Measurements from ENCODE around the gene HSF5.
"Not testable (repeated sequence)": the region's sequence is repeated elsewhere in the genome, so short reads cannot be mapped to it uniquely, and the experiment has no call there.

Gene HSF5

DNA sequence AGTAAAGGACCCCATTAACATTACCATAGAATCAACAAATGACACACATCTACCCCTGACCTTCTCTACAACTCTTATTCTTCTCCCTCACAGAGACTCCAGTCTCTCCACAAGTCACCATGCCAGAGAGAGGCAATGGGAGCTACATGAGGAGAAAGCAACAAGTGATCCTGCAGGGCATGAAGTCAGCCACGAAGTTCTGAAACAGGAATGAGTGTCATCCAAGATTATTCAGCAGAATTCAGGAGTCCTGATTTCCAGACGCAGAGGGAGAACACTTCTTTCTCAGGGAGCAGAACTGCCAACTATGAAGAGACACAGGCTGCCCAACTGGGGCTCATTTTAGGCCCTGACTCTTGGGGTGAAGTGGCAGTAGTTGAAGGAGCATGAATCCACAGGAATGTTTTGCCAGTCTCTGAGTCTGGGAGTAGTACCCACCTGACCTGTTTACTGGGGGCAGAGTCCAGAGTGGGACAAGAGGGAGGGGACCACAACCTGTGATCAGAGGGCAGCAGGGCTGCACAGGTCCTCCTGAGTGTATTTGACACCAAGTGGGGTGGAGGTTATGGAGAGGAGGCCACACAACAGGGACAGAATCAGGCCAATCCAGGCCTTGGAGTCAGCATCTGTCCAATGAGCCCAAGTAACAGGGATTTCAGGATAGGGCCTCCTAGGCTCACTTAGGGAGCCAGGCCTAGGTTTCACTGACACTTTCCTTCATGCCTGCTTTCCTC lies 28.6 kb upstream of the HSF5 start:
- no peak for DNase-seq

DNA sequence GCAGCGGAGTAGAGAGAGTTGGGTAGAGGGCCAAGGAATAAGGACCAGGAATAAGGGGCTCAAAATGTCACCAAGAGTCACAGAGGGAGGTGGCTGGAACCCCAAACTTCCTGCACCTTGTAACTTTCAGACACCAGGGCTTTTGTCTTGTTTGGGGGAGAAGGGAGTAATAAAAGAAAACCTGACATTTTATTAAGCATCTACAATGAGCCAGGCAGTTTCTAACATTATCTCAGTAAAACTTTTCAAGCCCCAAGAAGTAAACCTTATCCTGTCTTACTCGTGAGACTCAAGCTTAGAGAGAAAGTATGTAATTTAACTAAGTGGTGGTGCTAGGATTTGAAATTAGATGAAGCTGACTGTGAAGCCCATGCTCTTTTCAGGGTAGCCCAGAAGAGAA lies 27.1 kb upstream of the HSF5 start:
- no peak for DNase-seq

DNA sequence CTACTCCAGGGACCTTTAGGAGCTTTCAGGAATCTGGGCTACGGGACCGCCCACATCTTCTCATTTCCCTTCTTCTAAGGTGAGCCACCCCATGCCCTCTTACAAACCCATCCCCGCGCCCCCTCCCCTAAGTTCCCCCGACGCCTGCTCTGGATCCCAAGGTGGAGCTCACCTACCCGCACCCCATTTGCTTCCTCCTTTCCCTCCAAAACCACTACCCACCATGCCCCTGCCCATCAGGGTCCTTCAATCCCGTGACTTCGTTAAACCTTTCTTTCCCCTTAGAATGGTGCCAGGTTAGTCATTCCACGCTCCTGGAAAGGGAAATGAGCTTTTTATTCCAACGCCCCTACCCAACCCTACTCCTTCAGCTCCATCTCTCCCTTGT lies 26.6 kb upstream of the HSF5 start:
- no peak for DNase-seq

DNA sequence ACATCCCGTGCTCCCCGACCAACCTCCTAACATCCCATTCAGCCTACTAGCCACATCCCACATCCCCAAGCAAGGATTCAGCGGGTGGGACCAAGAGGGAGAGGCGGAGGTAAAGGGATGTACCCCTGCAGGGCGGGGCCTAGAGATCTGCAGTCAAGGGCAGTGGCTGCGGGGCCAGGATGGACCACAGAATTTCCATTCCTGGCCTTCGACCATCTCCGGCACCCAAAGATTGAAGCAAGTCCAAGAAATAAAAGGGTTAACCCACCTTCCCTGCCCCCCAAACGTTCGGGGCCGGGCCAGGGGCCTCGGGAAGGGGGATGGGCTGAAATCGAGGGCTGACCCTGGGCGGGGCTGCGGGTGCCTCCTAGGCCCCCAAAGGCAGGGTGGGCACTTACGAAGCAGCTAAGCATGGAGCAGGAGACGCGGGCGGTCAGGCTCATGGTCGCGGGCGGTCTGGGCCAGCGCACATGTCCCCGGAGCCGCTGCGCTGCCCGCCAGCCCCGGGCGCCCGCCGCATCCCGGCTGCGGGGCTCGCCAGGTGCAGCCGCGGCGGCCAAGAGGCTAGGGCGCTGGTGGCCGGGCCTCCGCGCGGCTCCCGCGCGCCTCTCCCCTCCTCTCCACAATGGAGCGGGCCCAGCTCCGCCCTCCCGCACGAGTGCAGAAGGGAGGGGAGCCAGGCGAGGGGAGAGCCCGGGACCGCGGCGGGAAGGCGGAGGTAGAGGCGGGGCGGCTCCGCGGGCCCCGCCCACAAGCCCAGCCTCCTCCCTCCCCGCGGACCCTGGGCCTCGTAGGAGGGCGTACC lies 26.0 kb upstream of the HSF5 start, which contains the start of gene MTMR4:
Gene MTMR4 (minus strand): TSS at position 674 of the 805 bp plus-strand sequence. CDS start 231 bp downstream, at position 443.
- peak; percentile 84 for DNase-seq

DNA sequence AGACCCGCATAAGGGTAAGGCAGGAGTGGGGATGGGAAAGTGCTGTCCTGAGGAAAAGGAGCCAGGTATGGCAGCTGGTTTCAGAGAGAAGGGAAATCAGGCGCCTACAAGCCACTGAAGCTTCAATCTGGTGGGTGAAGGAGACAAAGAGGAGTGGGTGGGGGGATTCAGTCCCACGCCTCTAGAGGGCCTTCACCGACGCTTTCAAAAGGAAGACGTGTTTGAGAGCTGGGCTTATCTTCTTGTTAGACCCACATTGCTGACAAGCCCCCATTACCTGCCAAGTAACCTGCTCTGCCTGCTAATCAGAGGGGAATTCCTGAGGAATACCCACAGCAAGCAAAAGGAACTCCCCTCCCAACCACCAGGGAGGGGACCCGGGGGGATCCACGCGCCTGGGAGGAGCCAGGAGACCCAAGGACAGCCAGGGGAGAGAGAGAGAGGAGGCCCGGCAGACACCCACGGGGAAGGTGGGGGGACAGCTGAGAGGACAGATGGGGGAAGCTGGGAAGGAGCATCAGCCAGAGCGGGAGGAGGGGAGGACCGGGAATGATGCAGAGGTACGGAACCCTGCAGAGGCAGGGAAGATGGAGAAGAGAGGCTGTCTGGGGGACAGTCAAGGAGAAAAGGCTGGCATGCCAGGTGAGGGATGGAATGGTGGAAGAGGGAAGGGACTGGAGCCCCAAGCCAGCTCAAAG lies 25.2 kb upstream of the HSF5 start:
- DNase-seq, result peak; percentile 22

DNA sequence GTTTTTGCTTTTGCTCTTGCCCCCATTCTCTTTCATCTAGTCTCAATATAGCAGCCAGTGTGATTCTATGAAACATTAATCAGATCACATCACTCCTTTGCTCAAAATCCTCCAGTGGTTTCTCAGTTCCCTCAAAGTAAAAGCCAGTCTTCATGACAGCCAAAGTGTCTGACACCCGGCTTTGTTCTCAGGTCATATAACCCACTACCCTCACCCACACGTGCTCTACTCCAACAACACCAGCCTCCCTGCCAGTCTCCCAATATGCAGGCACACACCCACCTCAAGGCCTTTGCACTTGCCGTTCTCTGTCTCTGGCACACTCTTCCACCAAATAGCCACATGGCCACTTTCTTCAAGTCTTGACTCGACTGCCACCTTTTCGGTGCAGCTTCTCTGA lies 21.9 kb upstream of the HSF5 start:
- DNase-seq, result no peak

DNA sequence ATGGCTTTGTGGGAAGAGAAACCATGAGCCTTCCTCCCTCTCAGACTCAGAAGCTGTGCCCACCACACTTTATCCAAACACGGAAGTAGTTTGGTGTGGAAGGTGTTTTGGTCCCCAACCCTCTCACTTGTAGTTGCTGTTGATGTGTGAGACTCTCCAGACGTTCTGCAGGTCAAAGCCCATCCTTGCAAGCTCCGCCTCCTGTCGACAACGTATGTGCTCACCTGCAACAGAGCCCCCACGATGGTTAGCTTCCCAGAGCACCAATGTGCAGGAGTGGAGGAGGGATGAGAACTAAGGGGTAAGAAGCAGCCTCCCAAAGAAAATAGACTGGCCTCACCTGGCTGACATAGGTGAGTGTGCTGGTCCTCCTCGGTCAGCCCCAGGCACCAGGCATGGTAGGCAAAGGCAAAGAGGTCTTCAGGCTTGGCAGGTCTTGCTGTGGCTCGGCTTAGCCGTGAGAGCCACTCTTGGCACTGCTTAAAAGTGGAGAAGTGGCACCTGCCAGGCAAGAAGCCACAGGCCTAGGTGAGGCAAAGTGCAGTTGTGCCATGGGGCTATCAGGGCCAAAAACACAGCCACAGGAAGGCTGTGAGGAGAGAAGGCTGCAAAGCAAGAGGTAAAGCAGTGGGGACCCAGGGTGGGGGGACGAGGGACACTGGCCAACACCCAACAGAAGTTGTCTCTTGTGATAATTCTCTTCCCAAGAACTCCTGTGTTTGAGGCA lies 20.3 kb upstream of the HSF5 start:
- DNase-seq, result no peak

DNA sequence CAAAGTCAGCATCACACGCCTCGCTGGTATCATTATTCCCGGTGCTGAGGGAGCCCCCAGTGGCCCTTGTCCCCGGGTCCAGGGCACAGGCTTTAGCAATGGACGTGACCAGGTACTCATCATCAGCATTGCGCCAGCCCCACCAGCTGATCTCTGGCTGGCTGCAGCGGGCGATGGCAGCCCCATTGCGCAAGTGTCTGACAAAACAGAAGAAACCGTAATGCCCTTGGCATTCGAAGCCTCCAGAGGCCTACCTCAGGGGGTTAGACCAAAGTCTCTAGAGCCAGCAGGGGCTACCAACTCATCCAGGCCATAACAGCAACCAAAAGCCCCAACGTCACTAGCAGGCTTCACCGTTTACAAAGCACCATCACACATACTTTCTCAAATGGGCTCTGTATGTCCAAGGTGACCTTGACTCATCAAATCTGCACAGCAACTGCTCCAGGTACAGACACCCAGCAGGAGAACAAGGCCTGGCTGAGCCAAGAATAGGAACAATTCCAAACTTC lies 19.0 kb upstream of the HSF5 start:
- no peak for DNase-seq

DNA sequence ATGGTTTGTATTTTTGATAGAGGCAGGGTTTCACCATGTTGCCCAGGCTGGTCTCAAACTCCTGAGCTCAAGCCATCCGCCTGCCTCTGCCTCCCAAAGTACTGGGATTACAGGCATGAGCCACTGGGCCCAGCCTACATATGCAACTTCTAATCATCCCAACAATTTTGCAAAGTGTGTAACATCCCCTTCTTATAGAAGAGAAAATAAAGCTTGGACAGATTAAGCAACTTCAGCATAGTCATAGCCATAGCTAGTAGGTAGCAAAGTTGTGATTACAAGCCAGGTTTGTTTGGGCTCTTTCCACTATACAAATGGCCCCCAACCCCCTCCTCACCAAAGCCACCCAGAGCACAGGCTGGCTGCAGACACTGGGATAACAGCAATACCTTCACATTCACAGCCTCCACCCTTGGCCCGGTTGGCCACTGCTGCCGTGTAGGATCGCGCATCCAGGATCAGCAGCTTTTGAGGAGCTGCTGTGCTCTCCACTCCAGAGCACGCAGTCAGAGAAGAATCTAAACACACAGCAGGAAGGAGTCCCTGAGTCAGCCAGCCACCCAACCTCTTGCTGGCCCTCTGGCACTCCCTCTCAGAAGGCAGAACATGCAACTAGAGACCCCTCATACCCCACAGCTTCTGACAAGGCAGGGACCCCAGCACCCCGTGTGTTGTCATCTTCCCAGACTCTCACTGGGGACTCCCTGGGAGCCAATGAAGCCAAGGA lies 18.3 kb upstream of the HSF5 start:
- no peak for DNase-seq

DNA sequence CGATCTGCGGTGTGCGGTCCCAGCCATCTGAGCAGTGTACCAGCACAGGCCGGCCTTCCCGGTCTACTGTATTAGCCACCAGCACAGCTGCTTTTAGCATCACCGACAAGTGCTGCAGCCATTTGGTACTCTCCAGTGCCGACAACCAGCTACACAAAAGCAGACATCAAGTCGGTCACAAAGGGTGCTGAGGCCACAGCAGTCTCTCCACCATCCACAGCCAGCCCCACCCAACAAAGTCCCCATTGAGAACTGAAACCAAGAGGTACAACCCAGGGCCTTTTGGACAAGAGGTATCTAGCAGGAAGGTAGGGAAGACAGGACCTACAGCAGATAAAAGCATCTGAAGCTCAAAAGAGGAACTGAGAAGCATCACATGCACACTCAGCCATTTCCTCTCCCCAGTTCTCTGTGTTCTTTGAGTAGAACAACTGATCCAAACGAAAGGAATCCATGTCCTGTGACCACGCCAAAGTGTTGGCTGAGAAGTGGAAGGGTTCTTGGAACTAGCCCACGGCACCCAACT lies 16.7 kb upstream of the HSF5 start:
- DNase-seq, result no peak

DNA sequence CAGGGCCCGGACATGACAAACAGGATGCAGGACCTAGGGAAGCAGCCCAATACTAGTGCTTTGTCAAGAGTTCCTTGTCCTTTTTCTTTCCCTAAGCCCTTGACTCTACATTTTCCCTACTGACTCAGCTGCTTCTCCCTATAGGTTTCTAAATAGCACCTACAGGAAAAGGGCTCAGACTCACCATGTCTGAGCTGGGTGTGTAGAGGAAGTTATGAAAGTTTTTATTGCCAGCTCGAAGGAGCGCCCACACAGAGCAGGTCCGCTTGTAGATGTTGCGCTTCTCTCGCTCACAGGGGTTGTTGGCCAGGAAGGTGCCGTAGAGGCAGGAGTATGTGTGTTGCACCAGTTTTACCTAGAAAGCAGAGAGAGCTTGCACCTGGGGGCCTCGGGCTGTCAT lies 15.7 kb upstream of the HSF5 start:
- no peak for DNase-seq

DNA sequence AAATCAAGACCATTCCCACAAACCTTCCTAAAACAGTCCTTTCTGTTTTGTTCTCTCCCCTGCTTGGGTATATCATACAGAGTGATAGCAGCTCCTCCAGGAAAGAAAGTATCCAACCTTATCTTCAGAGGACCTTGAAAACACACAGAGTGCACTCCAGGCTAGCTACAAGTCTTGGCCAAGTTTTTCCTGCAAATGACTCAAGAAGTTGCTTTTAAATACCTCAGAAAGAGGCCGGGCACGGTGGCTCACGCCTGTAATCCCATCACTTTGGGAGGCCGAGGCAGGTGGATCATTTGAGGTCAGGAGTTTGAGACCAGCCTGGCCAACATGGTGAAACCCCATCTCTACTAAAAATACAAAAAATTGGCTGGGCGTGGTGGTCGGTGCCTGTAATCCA lies 14.9 kb upstream of the HSF5 start:
- not testable (repeated sequence) for DNase-seq

DNA sequence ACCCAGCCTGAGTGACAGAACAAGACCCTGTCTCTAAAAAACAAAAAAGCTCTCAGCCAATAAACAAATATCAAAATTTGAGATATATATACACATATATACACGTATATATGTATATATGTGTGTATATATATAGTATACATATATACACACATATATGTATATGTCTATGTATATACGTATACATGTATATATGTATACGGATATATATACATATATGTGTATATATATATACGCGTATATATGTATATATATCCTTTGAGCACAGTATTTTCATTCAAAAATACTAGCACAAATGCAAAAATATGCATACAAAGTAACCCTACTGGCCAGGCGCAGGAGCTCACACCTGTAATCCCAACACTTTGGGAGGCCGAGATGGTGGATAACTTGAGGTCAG lies 13.2 kb upstream of the HSF5 start:
- DNase-seq, result no peak

DNA sequence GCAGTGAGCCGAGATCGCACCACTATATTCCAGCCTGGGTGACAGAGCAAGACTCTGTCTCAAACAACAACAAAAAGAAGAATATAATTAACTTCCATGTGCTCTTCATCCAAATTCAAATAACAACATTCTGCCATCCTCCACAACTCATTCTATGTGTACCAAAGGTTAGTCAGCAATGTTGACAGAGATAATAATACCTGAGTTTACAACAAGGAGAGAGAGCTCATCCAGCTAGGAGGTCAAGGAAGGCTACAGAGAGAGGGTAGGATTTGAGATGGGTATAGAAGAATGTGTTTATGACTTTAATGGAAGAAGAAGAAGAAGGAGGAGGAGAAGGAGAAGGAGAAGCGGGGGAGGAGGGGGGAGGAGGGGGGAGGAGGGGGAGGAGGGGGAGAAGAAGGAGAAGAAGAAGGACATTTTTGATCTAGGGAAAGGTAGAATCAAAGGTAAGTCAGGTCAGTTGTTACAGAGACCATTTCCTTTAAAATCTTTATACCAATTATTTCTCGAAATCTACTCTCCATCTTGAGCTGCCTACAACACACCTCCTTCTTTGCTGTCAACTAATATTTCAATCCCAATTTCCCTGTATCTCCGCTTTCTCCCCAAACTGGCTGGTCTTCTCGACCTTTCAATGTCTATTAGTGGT lies 10.1 kb upstream of the HSF5 start:
- DNase-seq, result no peak

DNA sequence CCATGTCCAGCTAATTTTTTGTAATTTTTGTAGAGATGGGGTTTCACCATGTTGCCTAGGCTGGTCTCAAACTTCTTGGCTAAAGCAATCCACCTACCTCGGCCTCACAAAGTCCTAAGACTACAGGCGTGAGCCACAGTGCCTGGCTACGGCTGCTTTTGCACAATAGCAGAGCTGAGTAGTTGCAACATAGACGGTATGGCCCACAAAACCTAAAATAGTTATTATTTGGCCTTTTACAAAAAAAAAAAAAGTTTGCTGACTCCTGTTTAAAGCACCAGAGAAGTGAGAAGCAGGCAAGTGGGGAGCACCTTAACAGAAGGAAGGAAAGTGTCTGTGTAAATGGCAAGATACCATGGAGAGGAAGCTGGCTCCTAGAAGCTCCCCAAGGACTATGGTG lies 5.3 kb upstream of the HSF5 start:
- DNase-seq, result no peak

DNA sequence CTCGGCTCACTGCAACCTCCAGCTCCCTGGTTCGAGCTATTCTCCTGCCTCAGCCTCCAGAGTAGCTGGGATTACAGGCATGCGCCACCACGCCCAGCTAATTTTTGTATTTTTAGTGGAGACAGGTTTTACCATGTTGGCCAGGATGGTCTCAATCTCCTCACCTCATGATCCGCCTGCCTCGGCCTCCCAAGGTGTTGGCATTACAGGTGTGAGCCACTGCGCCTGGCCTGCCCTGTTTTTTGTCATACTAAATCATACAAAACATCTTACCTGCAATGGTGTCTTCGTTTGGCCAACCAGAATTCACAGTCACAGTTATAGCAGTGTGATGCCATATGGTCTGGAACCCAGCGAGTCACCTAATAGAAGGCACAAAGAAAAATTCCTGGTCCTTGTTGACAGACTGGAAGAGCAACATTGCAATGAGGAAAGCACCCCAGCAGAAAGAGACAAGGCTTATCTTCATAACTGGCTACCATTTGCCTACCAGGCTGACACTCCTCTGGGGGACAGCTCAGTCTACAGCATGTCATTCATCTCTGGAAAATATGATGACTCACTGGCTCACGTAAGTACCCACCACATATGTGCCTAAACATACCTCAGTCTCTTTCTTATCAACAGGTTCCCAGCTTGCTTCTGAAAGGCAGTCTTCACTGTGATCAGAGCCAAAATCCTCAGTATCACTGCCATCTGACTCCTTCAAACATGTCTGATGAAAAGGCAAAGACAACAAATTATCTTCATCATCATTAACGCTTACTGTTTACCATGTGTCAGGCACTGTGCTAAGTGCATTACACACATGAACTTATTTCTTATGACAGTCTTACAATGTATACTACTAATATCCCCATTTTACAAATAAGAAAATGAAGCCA lies 4.3 kb upstream of the HSF5 start:
- DNase-seq, result peak; percentile 42

DNA sequence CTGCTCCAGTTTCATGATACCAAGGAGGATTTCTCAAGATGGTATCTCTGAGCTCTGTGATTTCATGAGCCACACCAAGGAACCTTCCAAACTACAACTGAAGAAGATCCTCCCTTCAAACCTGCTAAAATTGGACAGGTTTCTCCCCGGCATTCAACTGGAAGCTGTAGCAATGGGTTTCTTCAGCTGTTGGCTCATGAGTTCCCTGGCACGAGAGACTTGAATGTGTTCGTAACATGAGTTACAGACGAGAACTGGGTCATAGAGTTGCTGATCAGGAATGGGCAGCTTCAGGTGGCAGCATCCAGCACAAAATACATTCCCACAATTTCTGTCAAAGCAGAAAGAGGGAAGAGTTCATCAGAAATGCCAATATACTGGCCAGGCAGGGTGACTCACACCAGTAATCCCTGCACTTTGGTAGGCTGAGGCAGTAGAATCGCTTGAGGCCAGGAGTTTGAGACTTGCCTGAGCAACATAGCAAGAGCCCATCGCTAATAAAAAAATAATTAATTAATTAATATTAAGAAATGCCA lies 3.4 kb upstream of the HSF5 start:
- DNase-seq, result no peak

DNA sequence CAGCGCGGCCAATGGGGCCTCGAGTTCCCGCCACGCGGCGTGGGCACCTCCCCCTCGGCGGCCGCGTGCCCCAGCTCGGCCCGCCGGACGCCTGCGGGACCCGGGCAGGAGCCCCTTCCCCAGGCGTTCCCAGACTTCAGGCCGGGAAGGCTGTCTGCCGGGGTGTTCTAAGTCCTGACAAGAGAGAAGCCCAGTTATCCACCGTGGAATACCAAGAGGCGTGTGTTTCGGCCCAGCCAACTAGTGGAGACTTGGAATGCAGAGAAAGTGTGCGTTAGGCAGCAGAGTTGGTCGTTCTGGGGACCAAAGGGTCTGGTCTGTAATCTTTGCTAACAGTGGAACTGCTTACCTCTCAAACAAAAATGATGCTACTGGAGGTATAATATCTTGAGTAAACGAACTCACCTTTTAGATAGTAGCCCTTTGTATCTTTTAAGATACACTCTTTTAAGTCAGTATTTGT lies 251 bp upstream of the HSF5 start:
- DNase-seq, result no peak

DNA sequence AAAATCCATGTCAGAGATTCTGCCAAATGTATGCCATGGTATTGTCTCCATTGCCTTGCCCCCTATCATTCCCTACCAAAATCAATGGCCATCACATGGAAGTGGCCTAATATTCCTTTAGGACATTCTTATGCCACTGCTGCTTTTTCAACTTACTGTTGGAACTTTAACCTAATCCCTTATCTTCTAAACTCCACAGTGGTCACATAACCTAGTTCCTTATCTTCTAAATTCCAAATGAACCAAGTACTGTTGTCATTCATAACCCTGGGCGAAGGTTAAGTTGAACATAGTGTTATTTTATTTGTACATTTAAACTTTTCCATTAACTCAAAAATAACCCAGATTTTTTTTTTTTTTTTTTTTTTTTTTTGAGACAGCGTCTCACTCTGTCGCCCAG lies 3.6 kb downstream of the HSF5 start:
- no peak for DNase-seq

DNA sequence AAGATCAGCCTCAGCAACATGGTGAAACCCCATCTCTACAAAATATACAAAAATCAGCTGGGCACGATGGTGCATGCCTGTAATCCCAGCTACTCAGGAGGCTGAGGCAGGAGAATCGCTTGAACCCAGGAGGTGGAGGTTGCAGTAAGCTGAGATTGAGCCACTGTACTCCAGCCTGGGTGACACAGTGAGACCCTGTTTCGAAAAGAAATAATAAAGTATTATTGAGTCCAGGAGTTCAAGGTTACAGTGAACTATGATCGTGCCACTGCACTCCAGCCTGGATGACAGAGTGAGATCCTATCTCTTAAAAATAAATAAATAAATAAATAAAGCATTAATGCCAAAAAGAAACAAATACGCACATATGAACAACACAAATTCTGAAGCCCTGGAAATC lies 6.4 kb downstream of the HSF5 start:
- not testable (repeated sequence) for DNase-seq

Measured in activated CD4-positive, alpha-beta T cell treated with anti-CD3 and anti-CD28 coated beads for 48 hours (primary cell).